HFFc6 (cell line): ENCODE results near the gene SLC22A23. TPM values are rescaled to one million over a fixed set of nuclear protein-coding genes. Genes with fewer than 3 reads are reported as not detected.
"Not testable (repeated sequence)": the region's sequence is repeated elsewhere in the genome, so short reads cannot be mapped to it uniquely, and the experiment has no call there.

Source experiments
- DNase-seq: peaks from one replicate; pipeline ENCODE4 v3.0.0-alpha.2; 2018
- H3K27ac Mint-ChIP-seq: 2 replicates; pipeline ENCODE4 v1.8.0; 2020; ENCODE audit warnings: mild to moderate bottlenecking, mixed read lengths
- H3K27me3 Mint-ChIP-seq: 2 replicates; pipeline ENCODE4 v1.8.0; 2021; ENCODE audit warnings: mild to moderate bottlenecking, moderate library complexity, mixed read lengths; ENCODE audit not compliant: insufficient read depth
- H3K36me3 Mint-ChIP-seq: 2 replicates; pipeline ENCODE4 v1.8.0; 2021; ENCODE audit warnings: low read depth, mixed read lengths
- H3K4me1 Mint-ChIP-seq: 2 replicates; pipeline ENCODE4 v1.8.0; 2020; ENCODE audit warnings: low read depth, mixed read lengths
- H3K4me3 Mint-ChIP-seq: 2 replicates; pipeline ENCODE4 v1.8.0; 2020; ENCODE audit warnings: mild to moderate bottlenecking, moderate library complexity, mixed read lengths
- H3K9me3 Mint-ChIP-seq: 2 replicates; pipeline ENCODE4 v1.8.0; 2020; ENCODE audit warnings: mild to moderate bottlenecking, mixed read lengths
- total RNA-seq, 6 experiments: library from RNA; stranded (reverse); fragmentation: NEBNext Ultra II Directional; extraction: Animal tissue kit (Norgen Biotek cat#: 25700); gene quantifications; 2 replicates in 1 of 6; 3 replicates in 5 of 6; pipeline ENCODE4 v1.2.3, GENCODE V29; 2021
- TF ChIP-seq, protein P1 (sequence below): fragments of 200-600 bp; sonication (generic); IDR thresholded peaks from 2 replicates; pipeline ENCODE4 v1.5.0; 2021; ENCODE audit warnings: antibody characterized with exemption, mild to moderate bottlenecking

The SLC22A23 gene
- total RNA-seq, 6 experiments from 2014 or later, result 0.10 to 0.55 (median 0.21) TPM

DNA sequence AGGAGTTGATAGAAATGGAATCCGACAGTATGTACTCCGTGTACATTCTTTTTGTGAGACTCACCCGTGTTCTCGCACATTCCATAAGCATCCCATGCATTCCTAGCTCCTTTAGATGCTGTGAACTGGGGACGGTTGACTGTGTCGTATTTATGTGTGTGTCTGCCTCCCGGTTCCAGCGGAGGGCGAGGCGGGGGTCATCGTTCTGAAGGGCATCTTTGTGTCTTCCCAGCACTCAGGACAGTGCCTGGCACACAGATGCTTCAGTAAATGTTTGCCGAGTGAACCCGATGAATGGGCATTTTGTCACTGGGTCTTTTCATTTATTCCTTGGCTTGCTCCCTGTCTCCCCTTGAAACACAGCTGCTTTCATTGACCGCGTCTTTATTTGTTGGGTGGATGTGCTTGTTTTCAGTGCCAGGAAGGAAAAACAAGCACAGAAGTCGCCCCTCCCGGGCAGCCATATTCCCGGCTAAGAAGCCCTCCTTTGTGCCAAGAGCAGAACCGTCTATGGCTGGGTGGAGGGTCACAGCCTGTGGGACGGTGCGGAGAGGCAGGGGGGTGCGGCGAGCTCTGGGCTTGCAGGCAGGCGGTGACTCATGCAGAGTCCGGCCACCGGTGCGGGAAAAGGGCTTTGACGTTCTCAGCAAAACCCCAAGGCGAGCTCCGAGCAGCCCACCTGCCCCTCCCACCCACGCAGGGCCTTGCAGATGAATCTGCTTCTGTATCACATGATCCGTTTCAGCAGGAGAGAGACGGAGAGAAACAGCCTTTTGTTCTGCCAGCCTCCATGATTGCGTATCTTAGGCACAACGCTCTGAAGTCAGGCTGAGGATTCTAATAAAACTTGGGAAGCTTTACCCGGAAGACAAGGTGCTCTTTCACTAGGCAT lies 209.3 kb downstream of the SLC22A23 start:
- TF ChIP-seq, protein P1, sequence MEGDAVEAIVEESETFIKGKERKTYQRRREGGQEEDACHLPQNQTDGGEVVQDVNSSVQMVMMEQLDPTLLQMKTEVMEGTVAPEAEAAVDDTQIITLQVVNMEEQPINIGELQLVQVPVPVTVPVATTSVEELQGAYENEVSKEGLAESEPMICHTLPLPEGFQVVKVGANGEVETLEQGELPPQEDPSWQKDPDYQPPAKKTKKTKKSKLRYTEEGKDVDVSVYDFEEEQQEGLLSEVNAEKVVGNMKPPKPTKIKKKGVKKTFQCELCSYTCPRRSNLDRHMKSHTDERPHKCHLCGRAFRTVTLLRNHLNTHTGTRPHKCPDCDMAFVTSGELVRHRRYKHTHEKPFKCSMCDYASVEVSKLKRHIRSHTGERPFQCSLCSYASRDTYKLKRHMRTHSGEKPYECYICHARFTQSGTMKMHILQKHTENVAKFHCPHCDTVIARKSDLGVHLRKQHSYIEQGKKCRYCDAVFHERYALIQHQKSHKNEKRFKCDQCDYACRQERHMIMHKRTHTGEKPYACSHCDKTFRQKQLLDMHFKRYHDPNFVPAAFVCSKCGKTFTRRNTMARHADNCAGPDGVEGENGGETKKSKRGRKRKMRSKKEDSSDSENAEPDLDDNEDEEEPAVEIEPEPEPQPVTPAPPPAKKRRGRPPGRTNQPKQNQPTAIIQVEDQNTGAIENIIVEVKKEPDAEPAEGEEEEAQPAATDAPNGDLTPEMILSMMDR, result no peak
- Mint-ChIP-seq H3K27me3 (peaks cover 5% of the 10 kb centered on the region), H3K27ac (peak overlapping the region; percentile 97), H3K4me3 (peak overlapping the region; percentile 88), H3K9me3 (no peaks in the 10 kb centered on the region; the same call in 1 of the 2 replicates), H3K4me1 (peaks cover 50% of the 10 kb centered on the region), H3K36me3 (peaks cover 6% of the 10 kb centered on the region; the same call in 1 of the 2 replicates)
- DNase-seq, result peak; percentile 92

DNA sequence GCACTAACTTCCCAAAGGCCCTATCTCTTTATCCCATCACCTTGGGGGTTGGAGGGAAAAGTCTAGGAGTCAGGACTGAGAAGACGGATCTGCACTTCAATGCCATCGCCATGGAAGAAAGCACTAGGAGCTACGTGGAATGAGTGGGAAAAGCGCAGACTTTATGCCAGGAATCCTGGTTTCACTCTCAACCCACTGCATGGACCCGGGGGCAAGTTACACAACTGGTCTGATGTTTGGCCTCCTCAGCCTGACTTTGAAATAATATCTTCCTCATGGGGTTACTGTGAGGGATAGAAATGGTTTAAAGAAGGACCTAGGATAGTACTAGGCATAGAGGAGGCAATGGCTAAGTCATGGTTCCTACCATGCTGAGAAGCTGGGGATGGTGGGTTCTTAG lies 211.6 kb downstream of the SLC22A23 start:
- H3K27ac Mint-ChIP-seq, result no peak overlapping the region
- peaks cover 5% of the 10 kb centered on the region for H3K27me3 Mint-ChIP-seq
- H3K4me3 Mint-ChIP-seq, result no peak overlapping the region
- H3K36me3 Mint-ChIP-seq, result peaks cover 6% of the 10 kb centered on the region; the same call in 1 of the 2 replicates
- TF ChIP-seq, protein P1, result no peak
- no peak for DNase-seq
- no peaks in the 10 kb centered on the region; the same call in 1 of the 2 replicates for H3K9me3 Mint-ChIP-seq
- peaks cover 35% of the 10 kb centered on the region for H3K4me1 Mint-ChIP-seq

DNA sequence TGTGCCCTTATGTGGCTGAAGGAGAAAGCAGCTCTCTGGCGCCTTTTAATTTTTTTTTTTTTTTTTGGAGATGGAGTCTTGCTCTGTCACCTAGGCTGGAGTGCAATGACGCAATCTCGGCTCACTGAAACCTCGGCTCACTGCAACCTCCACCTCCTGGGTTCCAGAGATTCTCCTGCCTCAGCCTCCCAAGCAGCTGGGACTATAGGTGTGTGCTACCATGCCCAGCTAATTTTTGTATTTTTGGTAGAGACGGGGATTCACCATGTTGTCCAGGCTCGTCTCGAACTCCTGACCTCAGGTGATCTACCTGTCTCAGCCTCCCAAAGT lies 212.1 kb downstream of the SLC22A23 start:
- not testable (repeated sequence) for H3K4me3 Mint-ChIP-seq, H3K27me3 Mint-ChIP-seq, H3K27ac Mint-ChIP-seq, DNase-seq, H3K36me3 Mint-ChIP-seq, H3K9me3 Mint-ChIP-seq
- peaks cover 35% of the 10 kb centered on the region for H3K4me1 Mint-ChIP-seq

DNA sequence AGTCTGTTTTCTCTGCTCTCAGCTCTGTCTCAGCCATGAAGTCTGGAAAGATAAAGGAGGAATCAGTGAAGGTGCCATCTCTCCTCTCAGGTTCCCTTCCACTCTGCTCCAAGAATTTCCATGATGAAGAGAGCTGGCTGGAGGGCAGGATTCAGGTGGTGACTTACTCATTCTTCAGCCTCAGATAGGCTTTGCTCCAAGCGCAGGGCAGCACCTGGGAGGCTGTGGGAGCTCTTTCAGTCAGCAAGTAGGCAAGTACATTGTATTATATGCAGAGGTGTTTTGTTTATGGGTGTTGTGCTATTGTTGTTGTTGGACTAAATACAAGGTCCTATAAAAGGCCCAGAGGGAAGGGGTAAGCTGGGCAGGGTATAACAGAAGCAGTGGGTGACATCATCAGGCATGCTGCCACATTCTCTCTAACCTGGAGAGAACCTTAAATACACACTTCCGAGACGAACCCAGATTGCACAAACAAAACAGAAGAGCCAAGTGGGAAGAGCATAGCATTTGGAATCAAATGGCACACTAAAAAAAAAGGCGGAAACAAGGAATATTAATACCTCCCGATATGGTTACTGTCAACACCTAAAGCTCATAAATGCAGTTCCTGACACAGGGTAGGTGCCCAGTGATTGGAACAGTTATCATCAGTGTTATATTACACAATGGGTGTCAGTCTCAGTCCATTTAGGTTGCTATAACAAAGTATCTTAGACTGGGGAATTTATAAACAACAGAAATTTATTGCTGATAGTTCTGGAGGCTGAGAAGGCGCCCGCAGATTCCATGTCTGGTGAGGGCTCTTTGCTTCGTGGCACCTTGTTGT lies 212.6 kb downstream of the SLC22A23 start:
- peaks cover 6% of the 10 kb centered on the region; the same call in 1 of the 2 replicates for H3K36me3 Mint-ChIP-seq
- H3K27me3 Mint-ChIP-seq, result peaks cover 8% of the 10 kb centered on the region
- H3K4me1 Mint-ChIP-seq, result peaks cover 29% of the 10 kb centered on the region
- no peak overlapping the region for H3K4me3 Mint-ChIP-seq
- no peaks in the 10 kb centered on the region; the same call in 1 of the 2 replicates for H3K9me3 Mint-ChIP-seq
- H3K27ac Mint-ChIP-seq, result no peak overlapping the region
- TF ChIP-seq, protein P1, result no peak
- no peak for DNase-seq

DNA sequence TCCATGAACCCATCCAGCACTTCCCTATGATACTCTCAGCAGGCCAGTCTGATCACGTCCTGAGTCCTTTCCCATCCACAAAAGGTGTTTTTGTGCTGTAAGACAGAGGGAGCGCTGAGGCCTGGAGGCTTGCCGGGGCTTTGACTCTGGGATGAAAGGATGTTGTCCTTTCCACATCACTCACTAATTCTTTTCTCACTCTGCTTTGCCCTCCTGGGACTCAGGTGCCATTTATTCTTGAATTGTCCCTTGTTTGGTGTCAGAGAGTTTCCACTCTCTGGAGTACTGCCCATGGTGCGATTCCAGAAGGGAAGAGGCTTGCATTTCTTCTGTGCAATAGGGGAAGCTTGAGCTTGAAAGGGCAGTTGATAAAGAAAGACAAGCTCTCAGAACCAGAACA lies 214.1 kb downstream of the SLC22A23 start:
- peaks cover 18% of the 10 kb centered on the region for H3K4me1 Mint-ChIP-seq
- no peak overlapping the region for H3K4me3 Mint-ChIP-seq
- TF ChIP-seq, protein P1, result no peak
- H3K27me3 Mint-ChIP-seq, result peaks cover 11% of the 10 kb centered on the region
- DNase-seq, result no peak
- H3K27ac Mint-ChIP-seq, result no peak overlapping the region
- H3K36me3 Mint-ChIP-seq, result peaks cover 6% of the 10 kb centered on the region; the same call in 1 of the 2 replicates
- H3K9me3 Mint-ChIP-seq, result no peaks in the 10 kb centered on the region; the same call in 1 of the 2 replicates

DNA sequence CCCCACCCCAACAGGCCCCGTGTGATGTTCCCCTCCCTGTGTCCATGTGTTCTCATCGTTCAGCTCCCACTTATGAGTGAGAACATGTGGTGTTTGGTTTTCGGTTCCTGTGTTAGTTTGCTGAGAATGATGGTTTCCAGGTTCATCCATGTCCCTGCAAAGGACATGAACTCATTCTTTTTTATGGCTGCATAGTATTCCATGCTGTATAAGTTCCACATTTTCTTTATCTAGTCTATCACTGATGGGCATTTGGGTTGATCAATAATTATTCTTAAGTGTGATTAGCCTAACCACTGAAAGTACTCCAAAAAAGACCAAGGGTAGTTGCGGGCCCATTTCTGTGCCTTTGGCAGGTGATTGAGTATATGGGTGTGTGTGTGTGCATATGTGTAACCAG lies 215.1 kb downstream of the SLC22A23 start:
- H3K27ac Mint-ChIP-seq, H3K4me3 Mint-ChIP-seq, H3K9me3 Mint-ChIP-seq, H3K36me3 Mint-ChIP-seq, H3K4me1 Mint-ChIP-seq, DNase-seq: not testable (repeated sequence)
- H3K27me3 Mint-ChIP-seq, result peaks cover 15% of the 10 kb centered on the region
